ENCODE data around the gene SENP8.

SENP8 gene

DNA sequence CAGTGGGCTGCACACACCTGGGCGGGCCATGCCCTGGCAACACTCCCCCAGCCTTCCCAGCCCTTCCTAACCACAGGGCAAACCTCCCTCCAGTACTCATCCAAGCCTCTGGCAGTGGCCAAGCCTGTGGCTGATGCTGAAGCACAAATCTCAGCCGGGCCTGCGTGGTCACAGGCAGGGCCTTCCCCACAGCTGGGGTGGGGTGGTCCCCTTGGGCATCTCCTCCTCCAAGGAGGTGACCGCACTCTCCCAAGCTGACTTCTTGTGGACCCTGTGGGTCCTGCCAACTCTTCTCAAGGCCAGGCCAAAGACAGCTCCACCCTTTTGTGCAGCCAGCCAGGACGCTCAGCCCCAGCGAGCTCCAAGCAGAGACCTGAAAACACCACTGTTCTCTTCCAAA lies 58.0 kb downstream of the SENP8 start:
- no peak for DNase-seq

DNA sequence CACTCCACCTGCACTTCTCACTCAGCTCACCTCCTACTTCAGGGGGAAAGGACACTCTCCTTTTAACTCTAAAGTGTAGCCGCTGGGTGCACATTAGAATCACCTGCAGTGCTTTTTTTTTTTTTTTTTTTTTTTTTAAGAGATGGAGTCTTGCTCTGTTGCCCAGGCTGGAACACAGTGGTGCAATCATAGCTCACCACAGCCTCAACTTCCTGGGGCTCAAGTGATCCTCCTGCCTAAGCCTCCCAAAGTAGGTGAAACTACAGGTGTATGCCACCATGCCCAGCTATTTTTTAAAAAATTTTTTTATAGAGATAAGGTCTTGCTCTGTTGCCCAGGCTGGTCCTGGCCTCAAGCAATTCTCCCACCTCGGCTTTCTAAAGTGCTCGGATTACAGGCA lies 58.5 kb downstream of the SENP8 start:
- no peak for DNase-seq

DNA sequence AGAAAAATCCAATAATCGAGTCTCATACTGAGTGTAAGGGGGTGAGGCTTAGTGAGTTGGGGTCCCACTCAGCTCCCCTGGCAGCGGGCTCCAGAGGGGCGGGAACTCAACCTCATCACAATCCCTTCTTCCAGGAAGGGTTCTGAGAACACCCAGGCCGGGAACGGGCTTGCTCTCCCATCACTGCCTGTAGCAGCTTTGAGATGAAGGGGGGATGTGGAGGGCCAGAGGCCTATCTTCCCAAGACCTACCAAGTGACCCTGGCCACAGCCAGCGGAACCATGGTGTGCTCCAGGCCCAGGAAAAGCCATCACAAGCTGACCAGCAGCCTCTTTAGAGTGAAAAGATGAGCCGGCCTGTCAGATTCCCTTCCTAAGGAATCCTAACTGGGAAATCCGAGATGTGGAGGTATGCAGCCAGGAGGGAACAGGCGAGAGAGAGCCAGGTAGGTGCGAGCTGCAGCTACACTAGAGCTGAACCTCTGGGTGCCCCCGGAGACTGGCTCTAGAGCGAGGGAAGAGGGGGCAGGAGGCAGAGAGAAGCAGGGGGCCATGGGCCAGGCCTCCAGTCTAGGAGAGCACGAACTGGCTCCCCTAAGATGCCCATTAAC lies 60.9 kb downstream of the SENP8 start:
- DNase-seq = no peak

DNA sequence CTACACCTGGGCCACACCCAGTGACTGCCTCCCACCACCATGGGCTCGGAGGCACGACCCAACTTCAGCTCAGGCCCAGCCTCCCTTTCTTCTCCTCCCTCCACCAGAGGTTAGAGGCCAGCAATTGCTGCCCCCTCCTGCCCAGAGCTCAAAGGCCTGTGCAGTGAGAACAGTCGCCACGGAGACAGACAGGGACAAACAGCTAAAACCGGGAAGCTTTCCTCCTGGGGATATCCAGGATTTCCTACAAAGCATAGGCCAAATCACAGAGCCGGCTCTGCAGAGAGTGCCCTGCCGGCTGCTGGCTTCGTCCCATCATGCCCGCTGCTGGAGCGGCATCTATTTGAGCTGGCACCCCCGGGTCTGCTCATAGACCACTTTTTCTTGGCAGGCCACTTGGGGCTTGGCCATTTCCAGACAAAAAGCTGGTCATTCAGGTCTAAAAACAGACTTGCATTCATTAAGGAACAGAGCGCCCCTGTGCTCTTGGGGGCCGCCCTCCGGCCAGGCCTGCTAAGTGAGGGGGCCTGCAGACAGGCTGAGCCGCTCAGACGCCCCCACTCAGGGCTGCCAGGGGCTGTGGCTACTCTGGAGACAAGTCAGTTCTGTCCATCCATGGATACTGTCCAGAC lies 61.9 kb downstream of the SENP8 start:
- no peak for DNase-seq

GRCh38 chr15:72180761-72181324 lies 62.6 kb downstream of the SENP8 start:
- no peak for DNase-seq

GRCh38 chr15:72182244-72182643 lies 64.0 kb downstream of the SENP8 start:
- no peak for DNase-seq

DNA sequence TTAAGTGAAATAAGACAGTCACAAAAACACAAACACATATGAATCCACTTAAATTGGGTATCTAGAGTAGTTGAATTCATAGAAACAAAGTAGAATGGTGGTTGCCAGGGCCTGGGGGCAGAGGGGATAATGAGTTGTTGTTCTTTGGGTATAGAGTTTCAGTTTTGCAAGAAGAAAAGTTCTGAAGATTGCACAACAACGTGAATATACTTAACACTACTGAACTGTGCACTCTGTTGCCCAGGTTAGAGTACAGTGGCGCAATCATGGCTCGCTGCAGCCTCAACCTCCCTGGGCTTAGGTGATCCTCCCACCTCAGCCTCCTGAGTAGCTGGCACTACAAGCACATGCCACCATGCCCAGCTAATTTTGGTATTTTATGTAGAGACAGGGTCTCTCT lies 64.5 kb downstream of the SENP8 start:
- peak; percentile 42 for DNase-seq

DNA sequence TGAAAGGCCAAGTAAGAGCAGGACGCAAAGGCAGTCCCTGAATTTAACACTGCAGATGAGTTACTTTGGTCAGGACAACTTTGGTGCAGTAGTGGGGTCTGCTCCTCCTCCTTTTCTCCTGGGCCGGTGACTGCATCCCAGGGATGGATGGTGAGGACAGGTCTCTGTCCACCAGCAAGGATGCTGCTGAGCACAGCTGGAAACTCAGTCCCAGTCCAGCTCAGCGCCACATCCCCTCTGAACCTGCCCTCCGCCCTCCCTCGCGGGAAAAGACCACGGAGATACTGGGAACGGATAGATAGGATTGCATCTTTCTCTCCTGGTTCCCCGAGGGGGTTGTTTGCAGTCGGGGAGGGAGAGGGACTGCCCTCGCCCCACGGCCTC lies 65.6 kb downstream of the SENP8 start:
- DNase-seq = no peak

DNA sequence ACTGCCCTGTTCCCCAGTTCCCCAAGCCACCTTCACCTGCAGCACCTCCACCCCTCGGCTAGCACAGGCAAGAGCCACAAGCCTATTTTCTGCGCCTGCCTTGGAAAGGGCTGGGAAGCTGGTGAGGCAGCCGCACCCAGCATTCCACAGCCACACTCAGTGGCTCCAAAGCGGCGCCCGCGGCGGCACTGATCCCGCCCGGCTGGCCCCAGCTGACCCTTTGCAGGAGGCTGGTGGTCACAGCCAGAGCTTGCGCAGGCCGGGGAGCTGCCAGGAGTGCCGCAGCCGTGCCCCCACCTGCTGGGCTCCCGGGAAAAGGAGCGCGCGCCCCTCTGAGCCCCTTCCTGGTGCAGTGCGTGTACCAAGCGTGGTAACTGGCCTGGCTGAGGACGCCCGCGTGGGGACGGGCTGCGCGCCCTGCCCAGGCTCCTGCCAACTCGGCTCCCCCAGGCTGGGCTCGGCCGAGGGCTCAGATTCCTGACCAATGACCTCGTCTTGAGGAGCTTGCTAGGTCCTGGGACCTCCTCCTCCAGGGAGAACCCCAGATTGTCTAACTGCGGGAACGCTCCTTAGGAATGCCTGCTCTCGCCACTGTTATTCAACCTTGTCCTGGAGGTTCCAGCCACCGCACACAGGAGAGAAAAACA lies 66.1 kb downstream of the SENP8 start:
- DNase-seq = no peak

DNA sequence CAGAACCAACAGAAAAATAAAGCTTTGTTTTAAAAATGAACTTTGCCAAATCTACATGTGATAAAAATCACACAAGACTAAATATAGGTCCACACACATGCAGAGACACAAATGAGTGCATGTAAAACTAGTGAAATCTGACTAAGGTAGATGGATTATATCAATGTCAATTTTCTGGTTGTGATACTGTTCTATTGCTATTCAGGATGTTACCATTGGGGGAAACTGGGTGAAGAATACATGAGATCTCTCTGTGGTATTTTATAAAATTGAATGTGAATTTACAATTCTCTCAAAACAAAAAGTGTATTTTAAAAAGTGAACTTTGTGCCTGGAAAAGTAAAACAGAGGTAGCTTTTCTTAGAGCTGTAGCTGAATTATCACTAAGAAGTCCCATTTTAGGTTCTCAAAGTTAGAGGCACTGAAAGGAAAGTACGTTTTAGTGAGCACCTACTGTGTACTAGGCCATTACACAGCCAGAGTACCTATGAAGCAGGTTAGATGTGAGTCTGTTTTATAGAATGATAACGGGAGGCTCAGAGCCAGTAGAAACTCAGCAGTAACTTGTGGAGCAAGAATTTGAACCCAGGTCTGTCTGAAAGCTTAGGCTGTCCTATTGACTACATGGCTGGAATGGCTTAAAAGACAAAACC lies 71.2 kb downstream of the SENP8 start:
- no peak for DNase-seq

GRCh38 chr15:72192416-72192815 lies 74.2 kb downstream of the SENP8 start:
- no peak for DNase-seq
